ENCODE results near the gene KIAA0930.

The KIAA0930 gene

GRCh38 chr22:45144916-45145315, 95.8 kb downstream of the KIAA0930 start:
- no peak for ATAC-seq
- TF ChIP-seq OSR1 (CRISPR knock-in tag; IDR thresholded peaks at IDR 0.05): no peak
- TF ChIP-seq ZC3H10 (CRISPR knock-in tag; IDR thresholded peaks at IDR 0.05): no peak
- no peak for TF ChIP-seq ARNTL (CRISPR knock-in tag; IDR thresholded peaks at IDR 0.05; ENCODE audit: borderline replicate concordance, low read depth)
- no peak for TF ChIP-seq TOX (CRISPR knock-in tag; IDR thresholded peaks at IDR 0.05; ENCODE audit: borderline replicate concordance)
- no peak for TF ChIP-seq CREB5 (CRISPR knock-in tag; IDR thresholded peaks at IDR 0.05; ENCODE audit: low read depth)
- TF ChIP-seq ZNF565 (CRISPR knock-in tag; conservative IDR thresholded peaks at IDR 0.05; ENCODE audit: low read depth): no peak
- TF ChIP-seq CSDC2 (CRISPR knock-in tag; IDR thresholded peaks at IDR 0.05): no peak
- no peak for TF ChIP-seq RARB (CRISPR knock-in tag; IDR thresholded peaks at IDR 0.05)
- no peak for TF ChIP-seq ZFP30 (CRISPR knock-in tag; IDR thresholded peaks at IDR 0.05)
- no peak for TF ChIP-seq TCF4 (CRISPR knock-in tag; IDR thresholded peaks at IDR 0.05; ENCODE audit: borderline replicate concordance)
- no peak for TF ChIP-seq GLIS3 (CRISPR knock-in tag; IDR thresholded peaks at IDR 0.05)
- no peak for TF ChIP-seq PPARA (CRISPR knock-in tag; IDR thresholded peaks at IDR 0.05; ENCODE audit: borderline replicate concordance)
- no peak for TF ChIP-seq SNAI2 (CRISPR knock-in tag; IDR thresholded peaks at IDR 0.05)
- no peak for TF ChIP-seq ISL1 (CRISPR knock-in tag; IDR thresholded peaks at IDR 0.05)

- no peak for ATAC-seq
- TF ChIP-seq CREB5 (CRISPR knock-in tag; IDR thresholded peaks at IDR 0.05; ENCODE audit: low read depth) (no peak), PPARA (CRISPR knock-in tag; IDR thresholded peaks at IDR 0.05; ENCODE audit: borderline replicate concordance) (no peak), ZNF565 (CRISPR knock-in tag; conservative IDR thresholded peaks at IDR 0.05; ENCODE audit: low read depth) (no peak), CSDC2 (CRISPR knock-in tag; IDR thresholded peaks at IDR 0.05) (no peak), ESRRG (CRISPR knock-in tag; IDR thresholded peaks at IDR 0.05) (no peak), POU6F1 (CRISPR knock-in tag; IDR thresholded peaks at IDR 0.05; ENCODE audit: borderline replicate concordance, low read depth) (no peak), CSRNP3 (CRISPR knock-in tag; IDR thresholded peaks at IDR 0.05) (no peak), ZC3H10 (CRISPR knock-in tag; IDR thresholded peaks at IDR 0.05) (no peak), BACH2 (CRISPR knock-in tag; IDR thresholded peaks at IDR 0.05; ENCODE audit: borderline replicate concordance) (no peak), OSR1 (CRISPR knock-in tag; IDR thresholded peaks at IDR 0.05) (no peak), ISL1 (CRISPR knock-in tag; IDR thresholded peaks at IDR 0.05) (no peak), TSHZ2 (CRISPR knock-in tag; IDR thresholded peaks at IDR 0.05) (no peak), TCF4 (CRISPR knock-in tag; IDR thresholded peaks at IDR 0.05; ENCODE audit: borderline replicate concordance) (no peak), ZFP3 (CRISPR knock-in tag; IDR thresholded peaks at IDR 0.05) (no peak), TOX (CRISPR knock-in tag; IDR thresholded peaks at IDR 0.05; ENCODE audit: borderline replicate concordance) (no peak), GLIS3 (CRISPR knock-in tag; IDR thresholded peaks at IDR 0.05) (no peak), ARNTL (CRISPR knock-in tag; IDR thresholded peaks at IDR 0.05; ENCODE audit: borderline replicate concordance, low read depth) (no peak), RARB (CRISPR knock-in tag; IDR thresholded peaks at IDR 0.05) (no peak), ZNF70 (CRISPR knock-in tag; IDR thresholded peaks at IDR 0.05) (no peak), PATZ1 (CRISPR knock-in tag; IDR thresholded peaks at IDR 0.05; ENCODE audit: borderline replicate concordance) (no peak)
Measured at GRCh38 chr22:45142376-45142775, 98.3 kb downstream of the KIAA0930 start.

Data from SK-N-SH treated with all-trans-retinoic acid at 6 μM for 48 hours (cell line).